Measurements from ENCODE around the gene MYBPC1.
"Not testable (repeated sequence)": the region's sequence is repeated elsewhere in the genome, so short reads cannot be mapped to it uniquely, and the experiment has no call there.

MYBPC1 gene

DNA sequence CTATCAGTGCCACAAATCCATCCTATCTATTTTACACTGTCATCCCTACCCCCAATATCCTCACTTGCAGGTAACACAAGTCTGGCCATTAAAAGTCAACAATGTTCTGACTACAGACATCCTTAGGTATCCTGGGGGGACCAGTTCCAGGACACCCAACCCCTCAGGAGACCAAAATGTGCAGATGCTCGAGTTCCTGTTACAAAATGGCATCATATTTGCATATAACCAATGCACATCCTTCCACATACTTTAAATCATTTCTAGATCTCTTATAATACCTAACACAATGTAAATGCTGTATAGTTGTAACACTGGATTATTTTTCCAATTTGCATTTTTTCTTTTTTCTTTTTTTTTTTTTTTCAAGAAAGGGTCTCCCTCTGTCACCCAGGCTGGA lies 137.5 kb downstream of the MYBPC1 start:
- H3K36me3 ChIP-seq: peaks cover 18 to 40% (median 34%) of the 10 kb centered on the region in 3 donors
- H3K4me1 ChIP-seq: no peaks in the 10 kb centered on the region
- H3K4me3 ChIP-seq: no peak overlapping the region
- no peaks in the 10 kb centered on the region for H3K27me3 ChIP-seq
- H3K27ac ChIP-seq: no peak overlapping the region
- intact Hi-C loops (cut with DNase I; ENCODE audit: low total_unique reads): no loop called here
- no peaks in the 10 kb centered on the region for H3K9me3 ChIP-seq
- TF ChIP-seq, protein P1, sequence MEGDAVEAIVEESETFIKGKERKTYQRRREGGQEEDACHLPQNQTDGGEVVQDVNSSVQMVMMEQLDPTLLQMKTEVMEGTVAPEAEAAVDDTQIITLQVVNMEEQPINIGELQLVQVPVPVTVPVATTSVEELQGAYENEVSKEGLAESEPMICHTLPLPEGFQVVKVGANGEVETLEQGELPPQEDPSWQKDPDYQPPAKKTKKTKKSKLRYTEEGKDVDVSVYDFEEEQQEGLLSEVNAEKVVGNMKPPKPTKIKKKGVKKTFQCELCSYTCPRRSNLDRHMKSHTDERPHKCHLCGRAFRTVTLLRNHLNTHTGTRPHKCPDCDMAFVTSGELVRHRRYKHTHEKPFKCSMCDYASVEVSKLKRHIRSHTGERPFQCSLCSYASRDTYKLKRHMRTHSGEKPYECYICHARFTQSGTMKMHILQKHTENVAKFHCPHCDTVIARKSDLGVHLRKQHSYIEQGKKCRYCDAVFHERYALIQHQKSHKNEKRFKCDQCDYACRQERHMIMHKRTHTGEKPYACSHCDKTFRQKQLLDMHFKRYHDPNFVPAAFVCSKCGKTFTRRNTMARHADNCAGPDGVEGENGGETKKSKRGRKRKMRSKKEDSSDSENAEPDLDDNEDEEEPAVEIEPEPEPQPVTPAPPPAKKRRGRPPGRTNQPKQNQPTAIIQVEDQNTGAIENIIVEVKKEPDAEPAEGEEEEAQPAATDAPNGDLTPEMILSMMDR (IDR thresholded peaks at IDR 0.05): no peak
- no peak for DNase-seq

DNA sequence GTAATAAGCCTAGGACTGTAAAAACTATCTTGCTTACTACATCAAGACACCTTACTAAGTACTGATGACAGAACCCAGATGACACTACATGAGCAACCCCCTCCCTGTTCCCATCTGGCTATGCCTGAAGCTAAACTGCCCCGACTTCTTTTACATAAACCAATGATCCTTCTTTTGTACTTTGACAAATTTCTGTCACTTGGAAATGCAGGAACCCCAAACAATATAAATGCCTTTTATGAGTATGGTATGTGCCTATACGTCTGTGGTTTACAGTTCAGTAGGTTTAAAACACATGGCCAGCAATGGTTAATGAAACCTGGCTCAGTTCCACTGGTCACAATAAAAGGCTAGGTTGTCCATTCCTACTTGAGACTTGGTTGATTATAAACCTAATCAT lies 138.4 kb downstream of the MYBPC1 start:
- TF ChIP-seq, protein P1 (IDR thresholded peaks at IDR 0.05): no peak
- no peak for DNase-seq
- peaks cover 24 to 44% (median 35%) of the 10 kb centered on the region in 3 donors for H3K36me3 ChIP-seq
- intact Hi-C loops (cut with DNase I; ENCODE audit: low total_unique reads): no loop called here
- no peaks in the 10 kb centered on the region for H3K27me3 ChIP-seq
- H3K4me3 ChIP-seq: no peak overlapping the region
- no peak overlapping the region for H3K27ac ChIP-seq
- no peaks in the 10 kb centered on the region for H3K9me3 ChIP-seq
- no peaks in the 10 kb centered on the region for H3K4me1 ChIP-seq

DNA sequence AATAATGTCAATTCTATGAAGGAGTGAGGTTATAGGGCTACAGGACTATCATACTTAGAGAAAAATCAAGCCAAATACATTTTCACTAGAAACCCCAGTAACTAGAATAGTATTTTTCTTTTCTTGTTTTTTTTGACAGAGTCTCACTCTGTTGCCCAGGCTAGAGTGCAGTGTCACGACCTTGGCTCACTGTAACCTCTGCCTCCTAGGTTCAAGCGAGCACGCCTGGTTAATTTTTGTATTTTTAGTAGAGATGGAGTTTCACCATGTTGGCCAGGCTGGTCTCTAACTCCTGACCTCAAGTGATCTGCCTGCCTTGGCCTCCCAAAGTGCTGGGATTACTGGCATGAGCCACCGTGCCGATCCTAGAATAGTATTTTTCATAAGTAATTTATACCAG lies 139.7 kb downstream of the MYBPC1 start:
- H3K27ac ChIP-seq; DNase-seq; H3K9me3 ChIP-seq; H3K4me3 ChIP-seq; intact Hi-C loops (cut with DNase I; ENCODE audit: low total_unique reads); H3K4me1 ChIP-seq; H3K27me3 ChIP-seq: not testable (repeated sequence)
- peaks cover 29 to 54% (median 48%) of the 10 kb centered on the region in 3 donors for H3K36me3 ChIP-seq
